GM19328 (cell line): ENCODE measurements around the gene AOAH.

Source experiments
- ATAC-seq: cut with Tn5 transposase; IDR thresholded peaks from one replicate; pipeline ENCODE4 v1.9.1; 2021; ENCODE audit warnings: mild to moderate bottlenecking, moderate library complexity; ENCODE audit not compliant: unreplicated experiment

Gene AOAH

GRCh38 chr7:36564489-36564888, 159.8 kb downstream of the AOAH start:
- no peak for ATAC-seq

- ATAC-seq: no peak
Observed at GRCh38 chr7:36563706-36564327, 160.5 kb downstream of the AOAH start.

- no peak for ATAC-seq
Observed at GRCh38 chr7:36562121-36562520, 162.2 kb downstream of the AOAH start.

GRCh38 chr7:36549029-36549428, 175.3 kb downstream of the AOAH start:
- no peak for ATAC-seq

DNA sequence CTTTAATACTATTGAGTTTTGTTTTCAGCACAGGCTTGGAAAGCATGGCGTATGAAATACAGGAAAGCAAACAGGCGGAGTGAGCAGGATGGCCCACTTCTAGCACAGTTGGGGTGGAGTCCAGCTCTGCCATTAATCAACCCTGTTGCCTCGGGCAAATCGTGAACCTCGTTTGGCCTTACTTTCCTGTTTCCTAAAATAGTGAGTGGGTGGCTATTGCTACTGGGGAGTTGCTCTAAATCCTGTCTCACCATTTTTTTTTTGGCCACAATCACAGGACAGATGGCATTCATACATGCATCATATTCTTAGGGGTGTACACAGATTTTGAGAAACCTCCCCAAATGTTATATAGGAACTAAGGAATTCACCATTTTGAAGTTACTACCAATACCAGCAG, 176.9 kb downstream of the AOAH start:
- ATAC-seq: no peak

DNA sequence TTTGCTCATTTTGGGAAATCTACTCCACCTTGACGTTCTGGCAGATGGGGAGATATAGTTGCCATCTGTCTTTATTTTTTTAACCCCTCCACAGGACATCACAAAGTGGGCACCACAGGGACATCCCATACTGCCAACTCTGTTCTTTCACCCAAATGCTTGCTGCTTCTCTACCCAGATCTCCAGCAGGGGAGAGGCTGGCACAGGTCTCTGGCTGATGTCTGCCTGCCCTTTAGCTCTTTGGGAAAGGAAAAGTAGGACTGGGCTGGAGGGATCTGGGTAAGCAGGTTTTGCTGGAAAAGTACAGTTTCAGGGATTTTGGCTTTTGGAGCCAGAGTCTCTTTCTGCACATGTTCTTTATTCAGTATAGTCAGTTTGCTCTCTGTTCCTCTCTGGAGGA, 178.0 kb downstream of the AOAH start:
- ATAC-seq: no peak

- ATAC-seq: no peak
Observed at GRCh38 chr7:36545291-36545690, 179.0 kb downstream of the AOAH start.

DNA sequence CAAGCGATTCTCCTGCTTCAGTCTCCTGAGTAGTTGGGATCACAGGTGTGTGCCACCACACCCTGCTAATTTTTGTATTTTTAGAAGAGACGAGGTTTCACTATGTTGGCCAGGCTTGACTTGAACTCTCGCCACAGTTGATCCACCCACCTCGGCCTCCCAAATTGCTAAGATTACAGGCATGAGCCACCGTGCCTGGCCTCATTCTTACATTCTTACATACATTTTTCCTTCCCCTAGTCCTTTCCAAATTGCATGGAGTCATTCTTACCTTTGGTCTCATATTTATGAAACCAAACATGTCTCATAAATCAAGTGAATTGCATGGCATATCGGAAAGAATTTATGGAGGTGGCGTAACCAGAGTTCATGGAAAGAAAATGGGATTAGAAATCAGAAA, 186.2 kb downstream of the AOAH start:
- no peak for ATAC-seq

DNA sequence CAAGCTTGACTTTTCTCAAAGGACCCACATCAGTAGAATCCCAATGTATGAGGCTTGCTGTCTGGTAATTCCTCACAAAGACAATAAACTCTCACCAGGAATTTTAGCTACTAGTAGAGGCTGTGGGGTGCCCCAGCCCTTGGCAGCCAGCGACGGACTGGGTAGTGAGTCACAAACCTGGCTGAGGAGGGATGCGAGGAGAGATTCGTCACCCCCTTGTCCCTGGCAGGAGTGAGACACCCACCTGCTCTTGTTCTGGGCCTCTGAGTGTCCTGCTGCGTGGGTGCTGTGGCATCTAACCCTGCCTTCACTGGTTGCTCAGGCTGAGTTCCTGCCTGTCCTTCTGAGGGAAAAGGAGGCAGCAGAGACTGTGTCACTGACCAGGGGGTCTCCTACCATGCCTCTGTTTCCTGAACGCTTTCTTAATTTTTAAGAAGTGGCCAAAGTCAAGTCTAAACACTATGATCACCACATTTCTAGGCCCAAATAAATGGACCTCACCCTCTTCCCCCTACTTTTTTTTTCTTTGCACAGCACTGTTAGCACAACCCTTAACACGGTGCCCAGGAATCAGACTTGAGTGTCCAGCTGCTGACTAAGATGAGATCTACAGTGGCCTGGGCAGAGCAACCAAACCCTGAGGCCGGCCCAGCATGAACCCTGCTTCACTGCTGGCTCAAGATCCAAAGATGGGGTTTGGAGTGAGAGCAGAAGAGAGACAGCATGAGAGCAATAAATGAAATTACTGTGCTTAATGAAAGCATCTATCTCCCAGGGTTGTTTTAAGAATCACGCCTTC, 188.2 kb downstream of the AOAH start:
- no peak for ATAC-seq

DNA sequence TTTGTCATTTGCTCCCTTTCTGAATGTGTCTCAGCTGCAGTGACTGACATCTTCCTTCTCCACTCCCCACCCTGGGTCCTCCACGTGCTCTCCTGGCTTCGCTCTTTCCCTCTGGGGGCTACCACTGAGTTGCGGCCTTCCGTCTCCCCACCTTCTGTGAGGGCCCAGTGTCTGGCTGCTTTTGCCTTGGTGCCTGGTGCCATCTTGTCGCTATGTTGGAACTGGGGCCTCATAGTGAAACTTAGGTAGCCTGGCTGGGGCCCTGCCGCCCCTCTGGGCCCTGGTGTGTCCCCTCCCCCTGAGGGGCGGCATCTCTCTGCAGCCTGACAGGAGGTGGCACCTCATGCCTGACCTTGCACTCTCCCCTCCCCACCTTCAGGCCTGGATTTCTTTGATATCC, 190.6 kb downstream of the AOAH start:
- no peak for ATAC-seq

- no peak for ATAC-seq
Observed at GRCh38 chr7:36532981-36533499, 191.3 kb downstream of the AOAH start.

DNA sequence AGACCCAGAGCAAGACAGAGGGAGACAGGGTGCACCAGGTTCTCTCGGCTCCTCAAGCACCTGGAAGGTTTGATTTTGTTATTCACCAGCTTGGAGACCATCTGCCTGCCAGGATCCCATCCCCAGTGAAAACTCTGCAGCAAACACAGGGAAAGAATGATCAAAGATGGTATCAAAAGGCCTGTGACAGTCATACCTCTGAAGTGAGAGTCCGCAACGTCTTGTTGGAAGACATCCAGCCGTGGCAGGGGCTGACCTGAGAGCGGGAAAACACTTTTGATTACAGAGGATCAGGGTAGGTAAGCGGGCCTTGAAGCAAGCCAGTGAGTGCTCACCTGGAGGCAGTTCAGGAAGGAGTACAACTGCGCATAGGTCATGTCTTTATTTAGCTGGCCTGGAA, 192.3 kb downstream of the AOAH start:
- no peak for ATAC-seq

GRCh38 chr7:36530456-36530855, 193.8 kb downstream of the AOAH start:
- ATAC-seq: no peak

GRCh38 chr7:36527549-36527913, 196.8 kb downstream of the AOAH start:
- ATAC-seq: no peak

DNA sequence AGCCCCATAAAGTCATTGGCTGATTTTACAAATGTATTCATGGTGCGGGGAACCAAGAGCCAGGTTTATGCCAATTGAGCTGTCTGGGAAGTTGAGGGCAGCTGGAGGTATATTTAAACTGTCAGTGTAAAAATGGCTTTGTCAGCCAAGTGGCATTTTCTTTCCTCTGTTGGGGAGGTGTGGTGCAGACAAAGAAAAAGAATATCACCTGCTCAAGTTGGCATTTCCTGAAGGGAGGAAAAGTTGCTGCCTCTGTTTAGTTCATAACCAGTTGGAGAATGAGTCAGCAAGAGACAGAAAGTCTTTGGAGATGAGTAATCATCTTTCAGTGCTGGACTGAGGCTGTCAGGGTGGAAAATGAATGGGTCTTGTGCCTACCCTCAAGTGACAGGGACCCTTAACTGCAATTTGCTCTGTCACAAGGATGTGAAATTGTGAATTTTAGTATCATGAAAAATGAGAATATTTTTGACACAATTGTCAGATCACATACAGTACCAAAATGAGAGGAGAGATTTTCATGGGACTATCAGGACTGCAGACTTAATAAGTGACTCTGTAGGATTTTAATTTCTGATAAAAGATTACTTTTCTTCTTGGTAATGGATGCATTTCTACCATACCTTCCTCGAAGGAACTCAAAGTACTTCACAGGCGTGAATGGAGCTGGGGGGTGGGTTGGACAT, 197.3 kb downstream of the AOAH start:
- ATAC-seq: no peak

DNA sequence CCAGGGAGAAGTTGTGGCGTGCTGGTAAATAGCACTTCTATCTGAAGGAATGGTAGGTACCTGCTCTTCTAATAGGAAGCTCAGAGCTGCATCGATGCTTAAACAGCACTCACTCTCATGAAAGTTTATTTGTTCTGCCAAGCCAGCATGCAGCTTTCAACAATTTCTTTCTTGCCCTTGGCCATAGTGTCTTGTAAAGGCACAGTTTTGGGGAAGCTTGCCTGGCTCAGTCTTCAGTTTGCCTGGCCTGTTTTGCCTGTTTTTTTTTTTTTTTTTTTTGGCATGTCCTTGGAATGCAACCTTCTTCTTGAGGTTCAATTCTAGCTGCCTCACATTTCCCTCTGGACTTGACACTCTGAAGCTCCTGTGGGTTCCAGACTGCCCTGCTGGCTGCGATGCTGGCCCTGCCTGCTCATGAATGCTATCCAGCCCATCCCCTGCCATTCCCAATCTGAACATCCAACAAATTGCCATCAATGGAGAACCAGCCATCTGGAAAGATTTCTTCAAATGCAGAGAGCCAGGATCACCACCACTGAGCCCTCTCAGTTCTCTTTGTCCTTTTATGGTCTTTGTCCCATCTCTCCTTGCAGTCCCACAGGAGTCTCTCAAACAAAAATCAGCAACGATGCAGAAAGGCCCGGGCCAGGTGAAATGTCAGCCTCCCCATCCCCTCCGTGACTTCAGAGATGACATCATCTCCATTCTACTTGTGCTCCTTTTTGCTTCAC, 200.8 kb downstream of the AOAH start:
- no peak for ATAC-seq

DNA sequence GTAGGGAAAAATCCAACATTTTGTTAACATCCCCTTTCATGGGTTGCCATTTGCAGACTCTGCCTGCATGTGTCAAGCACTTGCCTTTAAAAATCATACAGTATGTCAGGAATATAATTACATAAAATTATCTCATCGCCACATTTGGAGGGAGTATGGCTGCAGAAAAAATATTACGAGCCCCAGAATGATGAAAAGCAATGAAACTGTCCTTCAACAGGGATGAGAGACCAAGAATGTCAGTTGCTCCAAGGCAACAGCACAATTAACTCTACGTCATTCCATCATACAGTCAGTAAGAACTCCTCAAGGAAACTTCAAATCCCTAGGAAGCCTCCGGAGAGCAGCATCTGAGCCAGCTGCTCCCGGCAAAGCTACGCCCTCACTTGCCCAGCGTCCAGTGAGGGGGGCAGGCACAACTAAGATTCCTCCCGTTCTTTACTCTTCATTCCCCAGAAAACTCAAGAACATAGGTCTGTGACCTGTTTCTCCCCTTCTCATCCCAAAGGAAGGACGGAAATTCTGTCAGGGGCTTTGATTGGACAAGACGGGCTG, 201.8 kb downstream of the AOAH start:
- no peak for ATAC-seq

GRCh38 chr7:36521911-36522310, 202.4 kb downstream of the AOAH start:
- ATAC-seq: no peak

DNA sequence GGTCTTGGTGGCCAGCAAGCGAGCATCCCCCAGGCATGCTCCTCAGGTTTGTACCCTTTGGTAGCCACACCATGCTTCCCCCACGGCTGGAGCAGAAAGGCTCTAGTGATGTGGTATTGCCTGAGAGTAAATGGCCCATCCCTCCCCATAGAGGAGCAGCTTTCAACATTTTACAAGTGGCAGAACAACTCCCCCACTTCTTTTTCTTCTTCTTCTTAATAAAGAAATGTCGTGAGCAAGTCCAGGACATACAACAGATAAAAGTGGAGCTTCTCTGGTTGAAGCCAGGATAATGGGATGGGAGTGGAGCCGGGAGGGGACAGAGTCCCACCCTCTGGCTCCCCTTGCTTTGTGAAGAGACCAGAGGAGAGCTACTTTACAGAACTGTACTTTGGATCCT, 203.2 kb downstream of the AOAH start:
- no peak for ATAC-seq

DNA sequence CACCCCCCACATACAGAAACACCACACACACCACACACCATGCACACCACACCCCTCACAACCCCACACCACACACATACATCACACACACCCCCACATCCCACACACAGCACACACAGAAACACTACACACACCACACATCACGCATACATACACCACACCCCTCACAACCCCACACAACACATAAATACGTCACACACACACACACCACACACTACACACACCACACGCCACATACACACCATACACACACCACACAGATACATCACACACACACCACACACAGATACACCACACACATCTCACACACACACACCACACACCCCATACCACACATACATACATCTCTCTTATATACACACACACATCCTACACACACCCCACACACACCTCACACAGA, 208.4 kb downstream of the AOAH start:
- ATAC-seq: no peak
